ENCODE results near the gene SYNM. TPM values are rescaled to one million over a fixed set of nuclear protein-coding genes. Genes with fewer than 3 reads are reported as not detected.

The SYNM gene
- polyA plus RNA-seq, 1 donor from 2014 or later: 5.7 TPM

GRCh38 chr15:99126930-99127329 lies 22.1 kb downstream of the SYNM start:
- no peak overlapping the region for H3K4me3 ChIP-seq (ENCODE audit: low read length)
- no peak overlapping the region for H3K27ac ChIP-seq (ENCODE audit: low read length)
- H3K27me3 ChIP-seq (ENCODE audit: insufficient read depth, low read depth, low read length): no peaks in the 10 kb centered on the region
- TF ChIP-seq RAD21 (conservative IDR thresholded peaks at IDR 0.05) (no peak), CTCF (IDR thresholded peaks at IDR 0.05; ENCODE audit: poor library complexity, severe bottlenecking) (no peak), REST (IDR thresholded peaks at IDR 0.05; ENCODE audit: borderline replicate concordance) (no peak), TAF1 (IDR thresholded peaks at IDR 0.05; ENCODE audit: low read depth) (no peak), EZH2 (IDR thresholded peaks at IDR 0.05; ENCODE audit: borderline replicate concordance, insufficient read depth, low read length, poor library complexity, severe bottlenecking) (no peak), MXI1 (conservative IDR thresholded peaks at IDR 0.05; ENCODE audit: poor library complexity, severe bottlenecking) (no peak), EP300 (conservative IDR thresholded peaks at IDR 0.05; ENCODE audit: poor library complexity, severe bottlenecking) (no peak), SMC3 (conservative IDR thresholded peaks at IDR 0.05; ENCODE audit: poor library complexity) (no peak)
- H3K36me3 ChIP-seq (ENCODE audit: insufficient read depth, low read length): no peaks in the 10 kb centered on the region
- H2AFZ ChIP-seq (ENCODE audit: low read depth, low read length): no peak overlapping the region
- no peaks in the 10 kb centered on the region for H4K20me1 ChIP-seq (ENCODE audit: insufficient read depth)
- no peaks in the 10 kb centered on the region for H3K9me2 ChIP-seq (ENCODE audit: insufficient read depth, low read length)
- H3K4me2 ChIP-seq (ENCODE audit: low read length): no peak overlapping the region
- no peaks in the 10 kb centered on the region for H3K79me2 ChIP-seq (replicated peaks; ENCODE audit: insufficient read depth, low read length)
- H3F3A ChIP-seq (ENCODE audit: insufficient read depth, low read length, poor library complexity, severe bottlenecking): no peaks in the 10 kb centered on the region
- H3K9me3 ChIP-seq (ENCODE audit: low read length): no peaks in the 10 kb centered on the region
- H3K9ac ChIP-seq (ENCODE audit: low read length): no peak overlapping the region

GRCh38 chr15:99127773-99128172 lies 22.9 kb downstream of the SYNM start:
- TF ChIP-seq MXI1 (conservative IDR thresholded peaks at IDR 0.05; ENCODE audit: poor library complexity, severe bottlenecking) (no peak), EP300 (conservative IDR thresholded peaks at IDR 0.05; ENCODE audit: poor library complexity, severe bottlenecking) (no peak), SMC3 (conservative IDR thresholded peaks at IDR 0.05; ENCODE audit: poor library complexity) (no peak), EZH2 (IDR thresholded peaks at IDR 0.05; ENCODE audit: borderline replicate concordance, insufficient read depth, low read length, poor library complexity, severe bottlenecking) (no peak), TAF1 (IDR thresholded peaks at IDR 0.05; ENCODE audit: low read depth) (no peak), REST (IDR thresholded peaks at IDR 0.05; ENCODE audit: borderline replicate concordance) (no peak), RAD21 (conservative IDR thresholded peaks at IDR 0.05) (no peak), POLR2AphosphoS5 (IDR thresholded peaks at IDR 0.05) (no peak), CTCF (IDR thresholded peaks at IDR 0.05; ENCODE audit: poor library complexity, severe bottlenecking) (no peak)
- H3K4me3 ChIP-seq (ENCODE audit: low read length): no peak overlapping the region
- no peaks in the 10 kb centered on the region for H4K20me1 ChIP-seq (ENCODE audit: insufficient read depth)
- no peaks in the 10 kb centered on the region for H3K9me2 ChIP-seq (ENCODE audit: insufficient read depth, low read length)
- no peak overlapping the region for H3K9ac ChIP-seq (ENCODE audit: low read length)
- H3K4me2 ChIP-seq (ENCODE audit: low read length): no peak overlapping the region
- no peaks in the 10 kb centered on the region for H3K27me3 ChIP-seq (ENCODE audit: insufficient read depth, low read depth, low read length)
- no peaks in the 10 kb centered on the region for H3F3A ChIP-seq (ENCODE audit: insufficient read depth, low read length, poor library complexity, severe bottlenecking)
- H3K36me3 ChIP-seq (ENCODE audit: insufficient read depth, low read length): no peaks in the 10 kb centered on the region
- no peak overlapping the region for H2AFZ ChIP-seq (ENCODE audit: low read depth, low read length)
- H3K9me3 ChIP-seq (ENCODE audit: low read length): no peaks in the 10 kb centered on the region
- no peak overlapping the region for H3K27ac ChIP-seq (ENCODE audit: low read length)
- H3K79me2 ChIP-seq (replicated peaks; ENCODE audit: insufficient read depth, low read length): no peaks in the 10 kb centered on the region
